ENCODE results near the gene RHOV.

DNA sequence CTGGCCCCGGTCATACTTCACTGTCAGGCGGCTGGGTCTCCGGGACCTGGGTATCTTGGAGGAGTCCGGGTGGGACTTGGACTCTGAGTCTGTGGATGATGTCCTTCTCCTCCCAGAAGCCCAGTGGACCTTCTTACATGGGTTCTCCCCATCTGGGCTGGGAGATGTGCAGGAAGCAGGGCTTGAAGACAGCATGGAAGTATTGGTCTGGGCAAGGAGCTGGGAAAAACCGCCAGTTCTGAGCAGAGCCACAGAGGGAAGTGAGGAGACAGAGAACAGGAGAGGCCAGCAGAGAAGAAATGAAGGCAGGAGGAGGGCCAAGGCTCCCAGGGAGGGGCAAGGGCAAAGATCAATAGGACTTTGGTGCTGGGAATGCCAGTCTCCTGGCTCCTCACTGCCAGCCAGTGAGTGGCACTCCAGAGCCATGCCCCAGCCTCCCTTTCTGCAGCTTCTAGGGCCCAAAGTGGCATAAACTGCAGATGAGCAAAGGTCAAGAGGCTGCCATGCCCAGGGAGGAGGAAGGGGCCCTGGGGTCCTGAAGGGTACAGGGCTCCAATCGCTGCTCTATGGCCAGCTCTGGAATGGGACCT, 45.5 kb downstream of the RHOV start, which contains the start of gene PPP1R14D:
- TF ChIP-seq EZH2 (IDR thresholded peaks at IDR 0.05; ENCODE audit: borderline replicate concordance) (no peak), CTCF (IDR thresholded peaks at IDR 0.05; ENCODE audit: poor library complexity) (no peak), EZH2phosphoT487 (IDR thresholded peaks at IDR 0.05; ENCODE audit: low read depth, severe bottlenecking, unreplicated experiment) (no peak)

Data from hepatocyte (in vitro differentiated cells).